Measurements from ENCODE around the gene DCST1.
A peak's percentile ranks its signal among the peaks of the same experiment; 100 is the strongest.

The DCST1 gene

GRCh38 chr1:155077346-155077745, 43.7 kb downstream of the DCST1 start:
- DNase-seq: no peak

GRCh38 chr1:155077758-155078445, 44.3 kb downstream of the DCST1 start:
- DNase-seq: no peak

- DNase-seq: peak; percentile 58
These were observed 45.0 kb downstream of the DCST1 start, which contains the start of gene EFNA3 for GRCh38 chr1:155078469-155079209. Gene EFNA3, plus strand, starts transcription at chr1:155078837. Its CDS starts 105 bp downstream, at chr1:155078942.

- no peak for DNase-seq
These were observed 45.5 kb downstream of the DCST1 start for GRCh38 chr1:155079210-155079486.

- DNase-seq: no peak
These were observed 46.1 kb downstream of the DCST1 start for GRCh38 chr1:155079487-155080311.

- no peak for DNase-seq
These were observed 46.9 kb downstream of the DCST1 start for GRCh38 chr1:155080312-155081228.

- DNase-seq: no peak
These were observed 48.1 kb downstream of the DCST1 start for GRCh38 chr1:155081472-155082300.

GRCh38 chr1:155082301-155083051, 48.9 kb downstream of the DCST1 start:
- DNase-seq: no peak

- DNase-seq: no peak
These were observed 49.5 kb downstream of the DCST1 start for GRCh38 chr1:155083052-155083541.

- DNase-seq: peak; percentile 42
These were observed 50.5 kb downstream of the DCST1 start for GRCh38 chr1:155083865-155084721.

- DNase-seq: peak; percentile 90
These were observed 51.3 kb downstream of the DCST1 start for GRCh38 chr1:155084722-155085503.

- peak; percentile 61 for DNase-seq
These were observed 52.0 kb downstream of the DCST1 start for GRCh38 chr1:155085504-155086127.

GRCh38 chr1:155086128-155086741, 52.6 kb downstream of the DCST1 start:
- DNase-seq: peak; percentile 39

GRCh38 chr1:155086856-155087535, 53.4 kb downstream of the DCST1 start:
- no peak for DNase-seq

GRCh38 chr1:155091071-155092051, 57.7 kb downstream of the DCST1 start:
- peak; percentile 53 for DNase-seq

- no peak for DNase-seq
These were observed 58.5 kb downstream of the DCST1 start for GRCh38 chr1:155092131-155092530.
